Stimulated activated CD4-positive, alpha-beta T cell treated with anti-CD3 and anti-CD28 coated beads, Interleukin-2, amount 100 ng/mL, for 48 hours (primary cell): ENCODE results near the gene TNS3.

Source experiments
- DNase-seq, 2 donors: peaks; one replicate each; pipeline ENCODE4 v3.0.0-alpha.2; 2020

Gene TNS3

GRCh38 chr7:47464266-47464665 is 117.6 kb downstream of the TNS3 start:
- no peak for DNase-seq

- no peak for DNase-seq
These were observed 120.2 kb downstream of the TNS3 start for GRCh38 chr7:47461746-47462145.

GRCh38 chr7:47461161-47461560 is 120.8 kb downstream of the TNS3 start:
- no peak for DNase-seq

- DNase-seq = no peak
These were observed 121.5 kb downstream of the TNS3 start for GRCh38 chr7:47460251-47460989.

- DNase-seq = no peak
These were observed 123.4 kb downstream of the TNS3 start for GRCh38 chr7:47458486-47458885.

- DNase-seq = no peak
These were observed 123.9 kb downstream of the TNS3 start for GRCh38 chr7:47458057-47458456.

- DNase-seq = no peak
These were observed 125.5 kb downstream of the TNS3 start for GRCh38 chr7:47456210-47456955.

GRCh38 chr7:47455872-47456185 is 126.1 kb downstream of the TNS3 start:
- DNase-seq = no peak

- no peak for DNase-seq
These were observed 126.7 kb downstream of the TNS3 start for GRCh38 chr7:47454974-47455871.

GRCh38 chr7:47454069-47454973 is 127.6 kb downstream of the TNS3 start:
- DNase-seq = no peak

- no peak for DNase-seq
These were observed 128.5 kb downstream of the TNS3 start for GRCh38 chr7:47453093-47454061.

GRCh38 chr7:47452715-47453092 is 129.2 kb downstream of the TNS3 start:
- no peak for DNase-seq

GRCh38 chr7:47452295-47452694 is 129.6 kb downstream of the TNS3 start:
- DNase-seq = no peak

GRCh38 chr7:47451851-47452205 is 130.1 kb downstream of the TNS3 start:
- no peak for DNase-seq

GRCh38 chr7:47449810-47450590 is 131.9 kb downstream of the TNS3 start:
- DNase-seq = no peak

GRCh38 chr7:47448971-47449370 is 132.9 kb downstream of the TNS3 start:
- no peak for DNase-seq

- no peak for DNase-seq
These were observed 134.1 kb downstream of the TNS3 start for GRCh38 chr7:47447621-47448349.

GRCh38 chr7:47446871-47447466 is 134.9 kb downstream of the TNS3 start:
- no peak for DNase-seq

GRCh38 chr7:47444376-47445098 is 137.4 kb downstream of the TNS3 start:
- no peak for DNase-seq
